C1 segment of cervical spinal cord (tissue), 14 donors: ENCODE data around the gene IL1RL1.

Source experiments
- DNase-seq, 14 donors: peaks; one replicate each; lab custom pipeline; 2025; lab: John Stamatoyannopoulos, UW

IL1RL1 gene

DNA sequence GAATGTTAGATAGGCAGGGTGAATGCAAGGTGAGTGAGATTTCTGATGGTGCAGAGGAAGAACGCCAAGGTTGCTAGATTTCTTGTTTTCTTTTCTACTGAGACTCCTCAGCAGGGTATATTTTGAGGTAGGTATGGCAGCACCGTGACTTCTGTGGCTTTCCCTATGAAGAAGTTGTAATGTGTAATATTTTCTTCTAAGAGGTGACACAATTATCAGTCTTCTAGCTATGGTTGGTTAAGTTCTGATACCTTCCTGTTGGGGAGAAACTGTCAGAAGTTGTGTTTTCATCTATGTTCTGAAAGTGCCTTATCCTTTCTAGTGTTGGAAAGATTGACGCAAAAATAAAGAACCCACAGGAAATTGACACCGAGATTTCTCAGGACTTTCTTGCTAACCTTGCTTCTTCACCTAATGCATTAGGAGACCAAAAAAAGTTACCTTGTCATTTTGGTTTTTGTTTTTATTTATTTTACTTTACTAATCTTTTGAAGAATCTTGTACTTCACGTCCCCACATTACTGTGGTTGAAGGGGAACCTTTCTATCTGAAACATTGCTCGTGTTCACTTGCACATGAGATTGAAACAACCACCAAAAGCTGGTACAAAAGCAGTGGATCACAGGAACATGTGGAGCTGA is 56.1 kb downstream of the IL1RL1 start:
- no peak for DNase-seq

DNA sequence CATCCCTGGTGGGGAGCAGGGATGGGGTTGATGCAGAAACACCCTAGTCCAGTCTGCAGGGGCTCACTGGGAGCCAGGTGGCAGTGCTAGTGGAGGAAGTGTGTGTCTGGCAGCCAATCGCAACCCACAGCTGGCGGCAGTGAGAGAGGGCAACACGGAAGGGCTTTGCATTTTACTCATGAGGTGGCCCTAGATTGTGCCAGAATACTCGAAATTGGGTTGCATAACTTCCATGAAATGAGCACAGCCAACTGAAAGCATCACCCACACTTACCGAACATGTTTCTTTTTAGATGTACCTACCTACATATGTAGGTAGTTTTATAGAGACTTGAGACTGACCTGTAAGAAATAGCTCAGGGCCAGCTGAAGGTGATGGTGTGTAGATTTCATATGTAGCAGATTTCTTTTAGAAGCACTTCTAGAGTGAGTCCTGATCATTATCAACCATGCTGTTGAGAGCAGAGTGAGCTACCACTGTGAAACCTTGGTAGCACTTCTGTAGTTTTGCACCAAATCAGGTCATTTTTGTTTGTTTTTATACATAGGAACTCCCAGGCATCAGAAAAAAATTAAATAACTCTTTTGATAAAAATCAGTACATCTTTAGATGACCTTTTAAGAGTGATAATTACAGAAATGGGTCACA is 57.2 kb downstream of the IL1RL1 start:
- no peak for DNase-seq

DNA sequence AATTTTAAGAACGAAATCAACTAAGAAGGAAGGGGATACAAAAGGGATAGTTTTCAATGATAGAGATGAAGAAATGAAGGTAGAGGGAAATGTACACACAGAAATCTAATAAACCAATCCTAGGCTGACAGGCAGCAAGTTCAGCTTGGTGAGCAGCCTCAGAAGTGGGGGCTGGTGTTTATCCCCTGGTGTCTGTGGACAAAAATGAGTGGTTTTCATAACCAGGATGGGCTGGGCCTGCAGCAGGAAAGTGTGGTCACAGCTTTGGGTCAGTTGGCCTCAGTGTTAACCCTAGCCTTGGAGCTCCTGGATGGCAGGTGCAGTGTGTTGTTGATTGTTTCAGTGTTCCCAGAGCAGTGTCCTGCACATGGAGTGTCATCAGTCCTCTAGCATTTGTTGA is 58.5 kb downstream of the IL1RL1 start:
- no peak for DNase-seq

DNA sequence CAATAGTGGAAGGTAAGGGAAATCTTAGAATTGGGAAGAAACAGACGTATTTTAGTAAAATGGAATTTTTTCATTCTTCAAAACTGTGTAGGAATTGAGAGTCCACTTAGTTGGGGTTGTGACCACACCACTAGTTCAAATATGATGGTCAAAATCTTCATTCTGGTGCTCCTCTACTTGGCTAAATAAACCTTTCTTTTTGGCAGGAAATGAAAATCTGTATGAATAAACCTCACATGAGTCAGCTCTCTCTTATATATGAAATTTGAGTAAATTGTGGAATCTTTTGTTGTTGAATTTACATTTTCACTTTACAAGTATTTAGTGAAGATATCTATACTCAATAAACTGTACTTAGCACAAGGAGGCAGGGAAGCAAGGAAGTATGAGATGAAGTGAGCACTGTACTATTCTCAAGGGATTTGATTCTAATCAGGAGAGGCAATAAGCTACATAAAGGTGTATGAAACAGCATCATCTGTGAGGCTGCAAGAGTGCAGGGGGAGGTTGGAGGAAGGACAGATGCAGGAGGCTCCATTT is 64.8 kb downstream of the IL1RL1 start:
- no peak for DNase-seq

DNA sequence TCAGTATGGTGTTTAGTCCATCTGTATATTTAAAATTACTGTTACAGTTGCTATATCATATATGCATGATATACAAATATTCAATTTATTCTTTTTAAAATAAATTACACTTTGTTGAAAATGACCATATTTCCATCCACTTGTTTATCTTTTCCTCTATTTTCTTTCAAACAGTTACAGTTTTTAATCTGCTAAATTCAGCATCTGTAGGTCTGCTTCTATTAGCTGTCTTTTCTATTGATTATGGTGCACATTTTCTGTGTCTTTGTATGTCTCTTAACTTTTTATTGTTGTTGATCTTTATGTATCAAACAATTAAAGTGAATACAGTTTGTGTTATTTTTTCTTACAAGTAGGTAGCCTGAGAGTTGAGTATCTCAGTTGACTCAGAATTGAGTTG is 72.4 kb downstream of the IL1RL1 start:
- no peak for DNase-seq

DNA sequence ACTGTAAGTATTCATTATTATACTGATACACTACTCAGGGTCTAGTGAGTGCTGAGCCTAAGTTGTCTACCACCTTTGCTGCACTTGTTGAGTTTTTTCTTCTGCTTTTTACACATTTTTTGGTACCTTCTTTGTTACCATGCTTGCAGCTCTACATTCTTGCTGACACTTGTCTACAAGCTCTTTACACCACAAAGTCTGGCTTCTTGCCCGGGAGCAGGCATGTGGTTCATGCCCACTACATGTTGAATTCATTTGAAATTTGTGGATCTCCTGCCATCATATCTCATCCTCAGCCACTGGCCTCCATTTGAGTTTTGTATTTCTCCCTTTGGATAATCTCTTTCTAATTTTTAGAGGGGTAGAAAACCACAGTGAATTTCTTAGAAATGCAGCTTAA is 74.2 kb downstream of the IL1RL1 start:
- DNase-seq: no peak

DNA sequence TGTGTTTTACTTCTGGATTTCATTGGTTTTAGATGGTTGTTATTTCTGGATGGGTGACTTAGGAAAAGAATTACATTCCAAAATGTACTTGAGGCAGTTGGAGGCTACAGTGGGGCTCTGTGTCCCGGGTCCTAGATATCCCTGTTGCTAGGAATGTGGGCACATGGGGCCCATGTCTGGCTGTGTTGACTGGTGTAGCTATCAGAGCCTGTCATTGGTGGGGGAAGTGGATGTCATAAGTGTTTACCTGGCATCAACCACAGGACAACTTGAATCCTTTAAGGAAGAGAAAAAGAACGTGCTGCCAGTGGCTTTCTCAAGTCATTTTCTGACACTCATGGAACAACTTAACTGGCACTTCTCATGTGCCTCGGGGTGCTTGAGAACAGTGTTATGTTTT is 74.6 kb downstream of the IL1RL1 start:
- no peak for DNase-seq

DNA sequence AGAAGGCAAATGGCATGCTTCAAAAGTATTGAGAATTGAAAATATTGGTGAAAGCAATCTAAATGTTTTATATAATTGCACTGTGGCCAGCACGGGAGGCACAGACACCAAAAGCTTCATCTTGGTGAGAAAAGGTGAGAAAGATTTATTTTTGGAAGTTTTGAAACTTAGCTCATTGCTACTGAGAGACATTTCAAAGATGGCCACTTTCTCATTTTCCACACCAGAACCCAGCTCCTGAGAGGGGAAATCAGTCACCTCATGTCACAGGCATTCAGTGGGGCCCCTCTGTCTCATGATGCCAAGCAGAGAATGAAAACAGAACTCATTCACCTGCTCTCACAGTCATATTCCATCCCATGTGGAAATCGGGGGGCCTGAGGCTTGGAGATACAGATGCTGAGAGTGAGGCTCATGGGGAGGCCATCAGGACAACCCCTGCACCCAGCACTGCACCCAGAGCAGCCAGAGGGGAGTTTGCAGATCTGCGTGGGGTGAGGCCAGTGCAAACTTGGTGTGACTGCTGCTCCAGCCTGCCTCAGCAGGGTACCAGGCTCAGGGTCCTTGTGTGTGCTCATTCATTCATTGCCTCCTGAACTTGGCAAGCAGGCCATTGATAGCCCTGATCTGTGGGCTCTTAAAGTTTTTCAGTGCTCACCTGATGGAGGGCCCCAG is 75.6 kb downstream of the IL1RL1 start:
- no peak for DNase-seq

DNA sequence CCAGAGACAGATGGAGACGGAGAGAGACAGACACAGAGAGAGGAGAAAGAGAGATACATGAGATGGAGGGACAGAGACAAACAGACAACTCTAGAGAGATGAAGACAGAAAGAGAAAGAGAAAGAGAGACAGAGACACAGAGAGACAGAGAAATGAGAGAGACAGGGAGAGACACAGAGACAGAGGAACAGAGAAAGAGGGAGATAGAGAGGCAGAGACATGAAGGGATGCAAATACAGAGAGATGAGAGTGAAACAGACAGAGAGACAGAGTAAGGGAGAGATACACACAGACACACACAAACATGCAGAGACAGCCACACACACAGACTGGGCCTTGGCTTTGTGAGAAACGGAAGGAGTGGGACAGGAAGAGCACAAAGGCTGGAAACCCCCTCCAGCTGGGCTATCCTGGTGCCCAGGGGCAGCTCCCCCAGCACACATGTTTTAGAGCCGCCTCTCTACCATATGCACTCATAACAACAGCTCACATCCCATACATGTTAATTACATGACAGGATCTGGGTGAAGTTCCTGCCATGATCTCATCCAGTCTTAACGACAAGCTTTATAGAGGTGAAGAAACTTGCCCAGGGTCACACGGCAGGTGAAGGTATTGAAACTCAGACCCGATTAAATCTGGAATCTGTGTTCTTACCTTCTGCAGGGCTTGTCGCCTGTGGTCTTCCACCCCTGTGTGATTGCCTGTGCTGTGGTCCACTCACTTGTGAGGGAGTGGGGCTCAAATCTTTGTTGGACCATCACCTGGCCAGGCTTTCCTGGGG is 76.6 kb downstream of the IL1RL1 start:
- no peak for DNase-seq

DNA sequence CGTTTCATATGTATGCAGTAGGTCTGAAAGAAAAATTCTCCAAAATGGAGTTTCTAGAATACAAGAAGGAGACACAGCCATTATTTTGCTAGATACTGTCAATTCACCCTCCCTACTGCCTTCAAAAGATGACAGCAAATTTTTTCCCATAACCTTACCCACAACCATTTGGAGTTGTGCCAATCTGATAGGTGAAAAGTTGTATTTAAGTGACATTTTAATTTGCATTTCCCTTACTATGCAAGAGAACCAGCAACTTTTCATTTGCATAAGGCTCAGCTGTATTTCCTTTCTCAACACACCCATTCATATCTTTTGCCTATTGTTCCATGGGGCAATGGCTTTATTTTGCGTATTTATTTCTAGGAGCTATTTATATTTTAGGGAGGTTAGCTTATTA is 80.2 kb downstream of the IL1RL1 start:
- DNase-seq: no peak

DNA sequence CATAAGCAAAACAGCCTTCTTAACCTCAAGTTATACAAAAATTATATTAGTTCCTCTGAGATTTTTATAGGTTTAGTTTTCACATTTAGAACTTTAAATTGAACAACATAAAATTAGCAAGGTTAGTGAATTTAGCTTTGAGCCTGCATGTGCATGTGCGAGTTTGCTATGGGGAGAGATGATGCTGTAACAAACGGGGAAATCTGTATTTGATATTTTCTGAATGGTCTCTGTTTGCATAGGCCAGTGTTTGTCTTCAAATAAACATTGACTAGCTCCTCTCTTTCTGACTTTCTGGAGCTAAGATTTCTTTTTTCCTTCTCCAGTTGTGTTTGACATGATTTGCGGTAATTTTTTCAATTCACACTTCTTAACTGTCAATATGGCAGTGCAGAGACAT is 80.7 kb downstream of the IL1RL1 start:
- no peak for DNase-seq

DNA sequence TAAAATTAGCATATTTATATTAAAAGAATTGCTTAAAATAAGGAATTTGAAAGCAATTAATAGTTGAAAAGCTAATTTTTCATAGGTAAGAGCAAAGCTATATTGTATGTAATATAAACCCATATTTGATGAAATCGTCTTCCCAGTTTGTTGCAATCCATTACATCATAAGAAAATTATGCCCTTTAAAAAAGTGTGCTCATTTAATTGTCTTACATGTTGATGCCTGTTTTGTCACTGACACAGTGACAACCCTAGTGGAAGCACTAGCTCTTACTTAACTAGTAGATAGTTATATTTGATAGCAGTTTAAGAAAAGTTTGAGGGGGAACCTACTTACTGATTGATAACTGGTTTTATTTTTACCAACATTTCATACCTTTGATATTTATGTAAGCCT is 81.6 kb downstream of the IL1RL1 start:
- no peak for DNase-seq

DNA sequence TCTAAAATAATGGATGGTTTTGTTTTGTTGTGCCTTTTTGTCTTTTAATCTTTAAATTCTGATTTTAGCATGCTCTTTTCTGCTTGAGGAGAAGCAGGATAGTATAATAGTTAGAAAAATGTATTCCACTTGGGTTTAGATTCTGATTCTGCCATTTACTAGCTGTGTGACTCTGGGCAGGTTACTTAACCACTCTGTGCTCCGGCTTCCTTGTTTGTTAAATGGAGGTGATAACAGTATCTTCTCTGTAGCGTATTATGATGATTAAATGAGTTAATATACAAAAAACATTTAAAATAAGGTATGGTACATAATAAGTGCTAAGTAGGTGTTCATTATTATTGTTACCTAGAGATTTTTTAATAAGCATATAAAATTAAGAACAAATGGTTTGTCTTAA is 84.6 kb downstream of the IL1RL1 start:
- DNase-seq: no peak

DNA sequence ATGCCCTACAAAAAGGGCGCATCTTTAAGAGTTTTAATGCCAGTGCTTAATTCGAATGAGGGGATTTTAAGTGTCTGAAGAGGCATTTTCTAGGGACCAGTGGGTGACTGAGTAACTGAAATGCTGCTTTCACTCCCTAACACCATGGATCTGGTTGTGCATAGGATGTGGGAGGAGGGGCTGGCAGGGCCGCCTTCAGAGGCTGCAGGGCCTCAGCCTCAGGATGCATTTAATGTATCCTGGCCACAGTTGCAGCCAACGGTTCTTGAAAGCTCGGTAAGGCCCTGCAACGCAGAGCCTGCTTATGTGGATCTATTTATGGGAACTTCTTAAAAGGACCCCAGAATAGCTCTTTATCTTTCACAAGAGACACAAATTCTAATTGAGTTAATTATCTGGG is 85.8 kb downstream of the IL1RL1 start:
- DNase-seq: no peak

DNA sequence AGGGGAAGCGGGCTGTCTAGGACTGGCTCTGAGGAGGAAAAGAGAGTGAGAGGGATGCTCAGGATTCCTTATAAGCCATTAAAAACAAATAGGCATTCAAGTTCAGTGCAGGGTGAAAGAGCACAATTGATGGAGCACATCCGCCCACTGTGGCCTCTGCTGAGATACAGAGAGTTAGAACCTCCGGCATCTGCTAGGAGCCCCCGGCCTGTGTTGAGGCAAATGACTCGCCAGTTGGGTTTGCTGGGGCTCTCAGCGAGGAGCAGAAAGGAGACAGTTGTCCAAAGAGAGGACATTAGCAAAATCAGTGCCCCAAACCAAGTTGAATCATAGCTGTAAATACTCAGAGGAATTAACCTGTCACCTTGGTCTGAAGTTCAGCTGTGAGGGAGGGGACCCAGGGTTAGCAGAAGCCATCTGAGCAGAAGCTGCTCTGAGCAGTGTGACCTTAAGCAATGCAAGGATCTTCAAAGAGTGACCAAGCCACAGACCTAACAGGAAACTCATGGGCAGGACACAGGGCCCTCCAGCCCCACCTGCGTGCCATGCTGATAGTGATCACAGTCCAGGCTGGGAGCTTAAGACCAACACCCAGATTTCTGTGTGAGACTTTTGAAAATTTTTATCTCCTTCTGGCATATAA is 88.3 kb downstream of the IL1RL1 start:
- no peak for DNase-seq

DNA sequence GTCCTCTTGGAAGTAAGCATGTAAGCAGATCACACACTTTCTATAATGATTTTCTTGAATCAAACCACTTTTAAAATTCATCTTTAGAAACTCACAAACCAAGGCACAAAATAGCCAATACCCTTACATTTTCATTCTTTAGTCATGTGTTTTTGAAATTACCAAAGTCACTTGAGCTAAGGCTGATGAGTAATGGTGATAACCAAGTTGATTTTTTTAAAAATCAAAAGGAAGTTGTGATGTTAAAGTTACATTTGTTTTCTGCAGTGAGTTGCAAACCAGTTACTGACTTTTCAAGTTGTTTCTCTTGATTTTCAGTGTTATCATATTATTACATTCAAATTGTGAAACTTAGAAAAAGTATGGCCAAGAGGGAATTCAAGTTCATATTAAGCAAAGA is 90.1 kb downstream of the IL1RL1 start:
- no peak for DNase-seq
